ENCODE data around the gene LRRC4. TPM values are rescaled to one million over a fixed set of nuclear protein-coding genes. Genes with fewer than 3 reads are reported as not detected.

Gene LRRC4
- total RNA-seq, 6 donors from 2014 or later: 3.9 to 23.3 (median 11.1) TPM

GRCh38 chr7:127995881-127996215, 35.4 kb downstream of the LRRC4 start:
- Histone ChIP-seq H3K27ac (no peak overlapping the region), H3K36me3 (peaks cover 0 to 21% (median 2%) of the 10 kb centered on the region in 4 donors), H3K4me3 (no peak overlapping the region), H3K9me3 (no peaks in the 10 kb centered on the region), H3K27me3 (no peaks in the 10 kb centered on the region), H3K4me1 (peaks cover 17 to 45% (median 32%) of the 10 kb centered on the region in 4 donors)
- 73 to 76% methylated on average over 3 of the region's 3 CpGs for WGBS, 2 donors
- DNase-seq (no peak), ATAC-seq (ENCODE audit: low FRiP score in 2 of 2) (peak in 1 of 2 donors; percentile 33)
- TF ChIP-seq CTCF (IDR thresholded peaks at IDR 0.05) (no peak), POLR2AphosphoS5 (IDR thresholded peaks at IDR 0.05) (no peak), EP300 (IDR thresholded peaks at IDR 0.05) (no peak), POLR2A (IDR thresholded peaks at IDR 0.05) (no peak)

DNA sequence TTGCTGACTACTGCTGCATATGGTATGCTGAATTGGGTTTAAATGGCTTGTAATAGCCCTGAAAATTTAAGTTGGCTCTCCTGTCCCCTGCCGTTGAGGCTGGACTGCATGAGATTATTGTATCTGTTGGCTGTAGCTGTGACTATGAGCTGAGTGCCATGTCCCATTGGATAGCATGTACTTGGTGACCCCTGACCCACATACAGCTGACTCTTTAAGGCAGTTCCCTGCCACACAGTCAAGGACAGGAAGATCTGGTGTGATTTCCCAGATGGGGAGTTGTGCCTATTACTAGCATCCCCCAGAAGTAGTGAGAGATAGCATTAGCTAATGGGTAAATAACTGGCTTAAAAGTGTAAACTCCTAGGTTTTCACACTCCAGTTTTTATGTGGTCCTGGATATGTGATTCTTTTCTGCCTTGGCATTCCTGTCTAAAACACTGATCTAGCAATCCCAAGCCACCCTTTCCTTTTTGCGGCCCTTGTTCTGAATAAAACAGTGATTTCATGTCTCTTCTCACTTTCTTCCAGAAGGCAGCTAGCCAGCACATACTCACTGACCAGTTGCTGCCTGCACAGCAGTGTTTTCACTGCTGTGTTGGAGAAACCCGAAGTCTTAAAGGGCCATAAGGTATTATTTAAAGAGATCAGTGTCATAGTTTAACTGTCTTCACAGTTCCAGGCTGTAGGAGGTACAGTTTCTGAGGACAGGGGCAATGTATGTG, 35.9 kb downstream of the LRRC4 start:
- DNase-seq: no peak
- Histone ChIP-seq H3K27ac (peak overlapping the region in 1 of 4 donors; percentile 42), H3K36me3 (peaks cover 0 to 23% (median 2%) of the 10 kb centered on the region in 4 donors), H3K27me3 (no peaks in the 10 kb centered on the region), H3K9me3 (no peaks in the 10 kb centered on the region), H3K4me1 (peaks cover 12 to 40% (median 28%) of the 10 kb centered on the region in 4 donors), H3K4me3 (no peak overlapping the region)
- peak in 1 of 2 donors; percentile 53 for ATAC-seq (ENCODE audit: low FRiP score in 2 of 2)
- 56 to 74% methylated on average over 3 of the region's 3 CpGs for WGBS, 2 donors
- no peak for TF ChIP-seq POLR2A (IDR thresholded peaks at IDR 0.05)
- TF ChIP-seq EP300 (IDR thresholded peaks at IDR 0.05): no peak
- no peak for TF ChIP-seq POLR2AphosphoS5 (IDR thresholded peaks at IDR 0.05)
- no peak for TF ChIP-seq CTCF (IDR thresholded peaks at IDR 0.05)

- 96% methylated on average over 5 of the region's 5 CpGs for WGBS, 2 donors
Observed at GRCh38 chr7:127993987-127994386, 37.2 kb downstream of the LRRC4 start.

GRCh38 chr7:127993317-127993716, 37.9 kb downstream of the LRRC4 start:
- 93 to 94% methylated on average over 6 of the region's 6 CpGs for WGBS, 2 donors
- no peak for ATAC-seq (ENCODE audit: low FRiP score in 2 of 2)
- H3K4me3 ChIP-seq: no peak overlapping the region

More at GRCh38 chr7:127993987-127994386, 37.2 kb downstream of the LRRC4 start:
- Histone ChIP-seq H3K4me1 (peaks cover 4 to 35% (median 23%) of the 10 kb centered on the region in 4 donors), H3K36me3 (peaks cover 0 to 23% (median 2%) of the 10 kb centered on the region in 4 donors), H3K9me3 (no peaks in the 10 kb centered on the region), H3K27ac (no peak overlapping the region), H3K27me3 (no peaks in the 10 kb centered on the region), H3K4me3 (no peak overlapping the region)
- DNase-seq (no peak), ATAC-seq (ENCODE audit: low FRiP score in 2 of 2) (no peak)
- no peak for TF ChIP-seq EP300 (IDR thresholded peaks at IDR 0.05)
- no peak for TF ChIP-seq POLR2AphosphoS5 (IDR thresholded peaks at IDR 0.05)
- TF ChIP-seq CTCF (IDR thresholded peaks at IDR 0.05): no peak
- no peak for TF ChIP-seq POLR2A (IDR thresholded peaks at IDR 0.05)

More at GRCh38 chr7:127993317-127993716, 37.9 kb downstream of the LRRC4 start:
- H3K27me3 ChIP-seq: no peaks in the 10 kb centered on the region
- peaks cover 6 to 38% (median 23%) of the 10 kb centered on the region in 4 donors for H3K4me1 ChIP-seq
- DNase-seq: no peak
- H3K9me3 ChIP-seq: no peaks in the 10 kb centered on the region
- no peak overlapping the region for H3K27ac ChIP-seq
- H3K36me3 ChIP-seq: peaks cover 0 to 23% (median 2%) of the 10 kb centered on the region in 4 donors
- TF ChIP-seq POLR2AphosphoS5 (IDR thresholded peaks at IDR 0.05) (no peak), EP300 (IDR thresholded peaks at IDR 0.05) (no peak), POLR2A (IDR thresholded peaks at IDR 0.05) (no peak), CTCF (IDR thresholded peaks at IDR 0.05) (no peak)

Data from upper lobe of left lung (tissue), 6 donors.